A549 (cell line): ENCODE data around the gene SGO1.

Experiments
- CBX2 ChIP-seq: fragments of 200-600 bp; sonication (generic); IDR thresholded peaks from 2 replicates; pipeline ENCODE4 v1.6.1; 2016; ENCODE audit warnings: low read depth, mild to moderate bottlenecking, borderline replicate concordance
- EHMT2 ChIP-seq: fragments of 200-600 bp; sonication (generic); IDR thresholded peaks from 2 replicates; pipeline ENCODE4 v1.6.1; 2016; ENCODE audit warnings: antibody characterized with exemption, low read depth, mild to moderate bottlenecking, moderate library complexity
- HOXB5 ChIP-seq: fragments of 250-450 bp; sonication (Bioruptor Pico); IDR thresholded peaks from 2 replicates; pipeline ENCODE4 v1.5.0; 2020; ENCODE audit warnings: mild to moderate bottlenecking, moderate library complexity
- POLR2A ChIP-seq: IDR thresholded peaks from 2 replicates; pipeline ENCODE4 v1.6.1; 2012; ENCODE audit warnings: mild to moderate bottlenecking, low read length
- POLR2AphosphoS2 ChIP-seq: conservative IDR thresholded peaks from 2 replicates; pipeline ENCODE4 v1.6.1; 2012; ENCODE audit warnings: low read length, improper control_type of control experiment, inconsistent platforms
- TP53 ChIP-seq: fragments of 250-450 bp; sonication (Bioruptor Pico); IDR thresholded peaks from 2 replicates; pipeline ENCODE4 v1.5.0; 2021; ENCODE audit warnings: mild to moderate bottlenecking, moderate library complexity
- USF2 ChIP-seq: fragments of 450-650 bp; IDR thresholded peaks from 2 replicates; pipeline ENCODE4 v1.6.1; 2014; ENCODE audit warnings: antibody characterized with exemption
- TF ChIP-seq, protein P1 (sequence below): IDR thresholded peaks from 2 replicates; pipeline ENCODE4 v1.6.1; 2012

- TF ChIP-seq EHMT2: no peak
- TF ChIP-seq USF2: no peak
- TF ChIP-seq POLR2AphosphoS2: no peak
- TF ChIP-seq, protein P1, sequence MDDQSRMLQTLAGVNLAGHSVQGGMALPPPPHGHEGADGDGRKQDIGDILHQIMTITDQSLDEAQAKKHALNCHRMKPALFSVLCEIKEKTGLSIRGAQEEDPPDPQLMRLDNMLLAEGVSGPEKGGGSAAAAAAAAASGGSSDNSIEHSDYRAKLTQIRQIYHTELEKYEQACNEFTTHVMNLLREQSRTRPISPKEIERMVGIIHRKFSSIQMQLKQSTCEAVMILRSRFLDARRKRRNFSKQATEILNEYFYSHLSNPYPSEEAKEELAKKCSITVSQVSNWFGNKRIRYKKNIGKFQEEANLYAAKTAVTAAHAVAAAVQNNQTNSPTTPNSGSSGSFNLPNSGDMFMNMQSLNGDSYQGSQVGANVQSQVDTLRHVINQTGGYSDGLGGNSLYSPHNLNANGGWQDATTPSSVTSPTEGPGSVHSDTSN: no peak
- no peak for TF ChIP-seq TP53 (CRISPR knock-in tag)
- no peak for TF ChIP-seq POLR2A
- TF ChIP-seq HOXB5 (CRISPR knock-in tag): no peak
- no peak for TF ChIP-seq CBX2
Observed at GRCh38 chr3:20218215-20218614, 32.2 kb upstream of the SGO1 start.
